Keratinocyte (primary cell): ENCODE measurements around the gene DDX41. TPM values are rescaled to one million over a fixed set of nuclear protein-coding genes. Genes with fewer than 3 reads are reported as not detected.
A peak's percentile ranks its signal among the peaks of the same experiment; 100 is the strongest.

Source experiments
- DNase-seq: peaks from one replicate; pipeline ENCODE4 v3.0.0-alpha.2; 2011; ENCODE audit warnings: low read depth, missing footprints, low spot score
- FAIRE-seq: peaks from 2 replicates; lab custom pipeline; 2011; peaks lifted over from hg19 to GRCh38; lab: Jason Lieb, UNC
- H2AFZ ChIP-seq: 2 replicates; pipeline ENCODE4 v1.6.0; 2012; ENCODE audit warnings: low read length, control low read depth, inconsistent platforms; ENCODE audit not compliant: control insufficient read depth
- H3K27ac ChIP-seq: 2 replicates; pipeline ENCODE4 v1.5.1; 2011; ENCODE audit warnings: low read length; ENCODE audit not compliant: control insufficient read depth, insufficient read depth
- H3K27me3 ChIP-seq: 3 replicates; pipeline ENCODE4 v1.6.0; 2011; ENCODE audit warnings: low read length; ENCODE audit not compliant: control insufficient read depth, insufficient read depth; ENCODE audit errors: extremely low read depth
- H3K36me3 ChIP-seq, 2 experiments: 2 replicates in 1 of 2; 3 replicates in 1 of 2; pipeline ENCODE4 v1.5.1; 2011; ENCODE audit warnings: low read length in 2 of 2, mild to moderate bottlenecking in 1 of 2; ENCODE audit not compliant: control insufficient read depth in 2 of 2, insufficient read depth in 2 of 2; ENCODE audit errors: extremely low read depth in 1 of 2
- H3K4me1 ChIP-seq: 3 replicates; pipeline ENCODE4 v1.5.1; 2011; ENCODE audit warnings: low read length; ENCODE audit not compliant: control insufficient read depth, insufficient read depth; ENCODE audit errors: extremely low read depth
- H3K4me2 ChIP-seq: 3 replicates; pipeline ENCODE4 v1.6.0; 2011; ENCODE audit warnings: low read depth, low read length; ENCODE audit not compliant: control insufficient read depth, insufficient read depth; ENCODE audit errors: extremely low read depth
- H3K4me3 ChIP-seq, 3 experiments: fragments of 200-600 bp in 1 of 3; sonication (generic) in 1 of 3; 2 replicates in 2 of 3; 3 replicates in 1 of 3; pipeline ENCODE4 v1.5.1; 2011 to 2016; ENCODE audit warnings: low read length in 3 of 3, mild to moderate bottlenecking in 3 of 3, control low read depth in 2 of 3, inconsistent platforms in 1 of 3, low read depth in 1 of 3, mixed read lengths in 1 of 3, mixed run types in 1 of 3, moderate library complexity in 1 of 3; ENCODE audit not compliant: control insufficient read depth in 2 of 3, insufficient read depth in 2 of 3; ENCODE audit errors: extremely low read depth in 1 of 3
- H3K79me2 ChIP-seq: 2 replicates; pipeline ENCODE4 v1.6.0; 2012; ENCODE audit warnings: low read length; ENCODE audit not compliant: control insufficient read depth, insufficient read depth
- H3K9ac ChIP-seq: 3 replicates; pipeline ENCODE4 v1.6.0; 2011; ENCODE audit warnings: low read length; ENCODE audit not compliant: control insufficient read depth, insufficient read depth; ENCODE audit errors: extremely low read depth
- H3K9me1 ChIP-seq: 3 replicates; pipeline ENCODE4 v1.6.0; 2011; ENCODE audit warnings: low read length; ENCODE audit not compliant: control insufficient read depth, insufficient read depth; ENCODE audit errors: extremely low read depth
- H3K9me3 ChIP-seq: 2 replicates; pipeline ENCODE4 v1.5.1; 2012; ENCODE audit warnings: low read depth, low read length; ENCODE audit not compliant: control insufficient read depth
- H4K20me1 ChIP-seq: 3 replicates; pipeline ENCODE4 v1.6.0; 2011; ENCODE audit warnings: low read length; ENCODE audit not compliant: control insufficient read depth, insufficient read depth; ENCODE audit errors: extremely low read depth
- CTCF ChIP-seq, 3 experiments: IDR thresholded peaks in 1 of 3; conservative IDR thresholded peaks in 1 of 3; optimal IDR thresholded peaks in 1 of 3; 2 replicates in 2 of 3; 3 replicates in 1 of 3; pipeline versions ENCODE3 to v1.5.1; 2011; ENCODE audit warnings: low read length in 3 of 3, mild to moderate bottlenecking in 3 of 3, moderate library complexity in 2 of 3, control low read depth in 1 of 3, inconsistent platforms in 1 of 3; ENCODE audit not compliant: insufficient read depth in 2 of 3; ENCODE audit errors: extremely low read depth in 1 of 3
- EZH2 ChIP-seq: IDR thresholded peaks from one replicate; pipeline ENCODE4 v1.6.1; 2012; ENCODE audit warnings: inconsistent platforms, mild to moderate bottlenecking, low read length, moderate library complexity
- dilution Hi-C: fragments of 300-500 bp; cut with MboI; formaldehyde crosslinking; loops from one replicate; pipeline ENCODE4 v1.7.0; 2020; ENCODE audit warnings: low sequenced_read_pairs; ENCODE audit not compliant: extremely low pct_ligation_motif_present
- polyA plus RNA-seq, 5 experiments: library from polyadenylated mRNA; depleted of rRNA in 3 of 5; stranded (reverse) in 3 of 5; stranded (forward) in 1 of 5; unstranded in 1 of 5; fragments of >200 nt; gene quantifications; 1 replicate in 1 of 5; 2 replicates in 3 of 5; 3 replicates in 1 of 5; pipeline versions ENCODE4 v1.2.1 to v1.2.3, GENCODE V29; 2011 to 2012; ENCODE audit warnings: missing spikeins in 2 of 5, low read depth in 1 of 5, low replicate concordance in 1 of 5

Gene DDX41
- polyA plus RNA-seq, 1 donor (not counting 4 experiments of a cell fraction or from before 2014, with no cell fraction given) = 71.3 TPM

DNA sequence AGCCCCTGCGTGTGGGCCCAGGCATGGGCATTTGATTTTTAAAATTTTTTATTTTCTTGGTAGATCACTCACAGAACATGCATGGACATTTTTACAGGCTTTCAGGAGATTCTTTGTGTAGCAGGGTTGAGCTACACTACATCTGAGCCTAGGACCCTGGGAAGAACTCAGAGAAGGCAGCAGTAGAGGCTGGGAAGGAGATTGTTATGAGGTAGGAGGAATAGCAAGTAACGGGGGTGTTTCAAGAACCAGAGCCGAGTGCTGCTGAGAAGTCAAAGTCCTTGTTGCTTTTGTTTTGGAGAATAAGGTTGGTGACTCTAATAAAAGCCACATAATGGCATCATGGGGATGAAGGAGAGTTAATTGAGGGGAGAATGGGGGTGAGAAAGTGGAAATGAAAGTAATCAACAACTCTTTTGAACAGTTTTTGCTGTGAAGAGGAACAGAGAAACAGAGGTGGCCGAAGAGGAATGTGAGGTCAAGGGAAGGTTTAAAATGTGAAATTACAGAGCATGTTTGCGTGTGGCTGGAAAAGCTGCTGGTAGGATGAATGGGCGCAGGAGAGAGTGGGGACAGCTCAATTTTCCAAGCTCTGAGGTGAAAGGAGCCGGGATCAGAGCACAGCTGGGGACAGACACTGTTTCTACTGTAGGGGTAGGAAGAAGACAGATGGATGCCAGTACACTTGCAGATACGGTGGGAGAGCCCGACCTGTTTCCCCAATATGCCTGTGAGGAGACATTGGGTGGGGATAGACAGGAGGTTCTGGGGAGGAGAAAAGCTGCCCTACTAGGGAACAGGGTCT is 14.7 kb downstream of the DDX41 start:
- dilution Hi-C loops = no loop called here

DNA sequence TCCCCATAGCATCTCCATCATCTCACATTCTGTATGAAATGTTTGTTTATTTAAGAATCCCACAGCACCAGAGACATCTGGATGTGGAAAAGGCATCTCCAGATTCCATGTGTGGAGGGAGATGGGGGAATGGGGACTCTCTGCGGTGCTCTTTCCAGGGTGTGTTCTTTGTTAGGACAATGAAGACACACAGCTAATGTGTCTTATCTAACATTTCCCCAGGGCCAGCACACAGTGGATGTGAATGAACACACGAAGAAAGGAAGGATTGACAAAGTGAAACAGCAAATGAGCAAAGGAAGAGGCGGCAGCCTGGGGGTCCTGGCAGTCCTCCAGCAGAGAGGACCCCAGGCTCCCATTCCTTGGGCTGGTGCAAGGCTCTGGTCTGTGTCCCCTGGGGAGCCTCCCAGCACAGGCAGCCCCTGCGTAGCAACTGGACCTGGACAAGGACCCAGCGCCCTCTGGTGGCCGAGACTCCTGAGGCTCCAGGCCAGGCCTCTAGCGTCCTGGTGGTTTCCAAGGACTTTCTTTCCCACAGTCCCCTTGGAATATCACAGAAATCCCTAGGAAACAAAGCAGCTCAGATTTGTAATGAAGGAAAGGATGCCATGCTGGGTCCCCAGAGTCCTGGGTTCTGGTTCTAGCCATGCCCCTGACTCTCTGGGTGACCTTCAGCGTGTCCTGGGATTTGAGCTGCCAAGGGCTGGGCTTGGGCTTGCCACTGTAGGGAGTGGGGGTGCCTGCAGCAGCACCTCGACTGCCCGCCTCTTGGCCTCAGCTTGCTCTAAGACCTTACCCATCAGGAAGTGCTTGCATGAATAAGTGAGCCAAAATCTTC is 15.9 kb downstream of the DDX41 start:
- no peaks in the 10 kb centered on the region for H4K20me1 ChIP-seq
- dilution Hi-C loops = no loop called here
- H3K9me1 ChIP-seq = no peaks in the 10 kb centered on the region
- H3K36me3 ChIP-seq = peaks cover 0 to 1% of the 10 kb centered on the region in 2 experiments
- no peak overlapping the region for H3K4me2 ChIP-seq
- no peak overlapping the region for H3K4me3 ChIP-seq
- no peak overlapping the region for H3K9ac ChIP-seq
- no peaks in the 10 kb centered on the region for H3K9me3 ChIP-seq
- H3K27me3 ChIP-seq = no peaks in the 10 kb centered on the region
- peaks cover 6% of the 10 kb centered on the region for H3K79me2 ChIP-seq
- DNase-seq (no peak), FAIRE-seq (peak; percentile 59)
- H3K27ac ChIP-seq = no peak overlapping the region
- peaks cover 19% of the 10 kb centered on the region for H3K4me1 ChIP-seq
- H2AFZ ChIP-seq = no peak overlapping the region
- TF ChIP-seq EZH2 = no peak
- peak in 2 of 3 experiments; percentile 86 to 95 for TF ChIP-seq CTCF (optimal IDR thresholded peaks at IDR 0.05 in 1 of 3, IDR thresholded peaks at IDR 0.05 in 1 of 3, conservative IDR thresholded peaks at IDR 0.05 in 1 of 3; ENCODE audit: extremely low read depth in 1 of 3, insufficient read depth in 2 of 3, low read length in 3 of 3)

More for the DNA sequence above, 14.7 kb downstream of the DDX41 start:
- H3K4me3 ChIP-seq = no peak overlapping the region
- H3K9me1 ChIP-seq = no peaks in the 10 kb centered on the region
- no peaks in the 10 kb centered on the region for H3K27me3 ChIP-seq
- no peak overlapping the region for H2AFZ ChIP-seq
- H3K79me2 ChIP-seq = peaks cover under 1% of the 10 kb centered on the region
- H3K36me3 ChIP-seq = peaks cover 0 to 1% of the 10 kb centered on the region in 2 experiments
- H4K20me1 ChIP-seq = no peaks in the 10 kb centered on the region
- no peaks in the 10 kb centered on the region for H3K9me3 ChIP-seq
- no peak overlapping the region for H3K27ac ChIP-seq
- TF ChIP-seq EZH2 (no peak), CTCF (optimal IDR thresholded peaks at IDR 0.05 in 1 of 3, IDR thresholded peaks at IDR 0.05 in 1 of 3, conservative IDR thresholded peaks at IDR 0.05 in 1 of 3; ENCODE audit: extremely low read depth in 1 of 3, insufficient read depth in 2 of 3, low read length in 3 of 3) (no peak)
- FAIRE-seq = no peak
- peaks cover 13% of the 10 kb centered on the region for H3K4me1 ChIP-seq
- no peak overlapping the region for H3K4me2 ChIP-seq
- no peak overlapping the region for H3K9ac ChIP-seq
- DNase-seq = no peak
